Measurements from ENCODE around the gene WIPF3.
"Not testable (repeated sequence)": the region's sequence is repeated elsewhere in the genome, so short reads cannot be mapped to it uniquely, and the experiment has no call there.

The WIPF3 gene

DNA sequence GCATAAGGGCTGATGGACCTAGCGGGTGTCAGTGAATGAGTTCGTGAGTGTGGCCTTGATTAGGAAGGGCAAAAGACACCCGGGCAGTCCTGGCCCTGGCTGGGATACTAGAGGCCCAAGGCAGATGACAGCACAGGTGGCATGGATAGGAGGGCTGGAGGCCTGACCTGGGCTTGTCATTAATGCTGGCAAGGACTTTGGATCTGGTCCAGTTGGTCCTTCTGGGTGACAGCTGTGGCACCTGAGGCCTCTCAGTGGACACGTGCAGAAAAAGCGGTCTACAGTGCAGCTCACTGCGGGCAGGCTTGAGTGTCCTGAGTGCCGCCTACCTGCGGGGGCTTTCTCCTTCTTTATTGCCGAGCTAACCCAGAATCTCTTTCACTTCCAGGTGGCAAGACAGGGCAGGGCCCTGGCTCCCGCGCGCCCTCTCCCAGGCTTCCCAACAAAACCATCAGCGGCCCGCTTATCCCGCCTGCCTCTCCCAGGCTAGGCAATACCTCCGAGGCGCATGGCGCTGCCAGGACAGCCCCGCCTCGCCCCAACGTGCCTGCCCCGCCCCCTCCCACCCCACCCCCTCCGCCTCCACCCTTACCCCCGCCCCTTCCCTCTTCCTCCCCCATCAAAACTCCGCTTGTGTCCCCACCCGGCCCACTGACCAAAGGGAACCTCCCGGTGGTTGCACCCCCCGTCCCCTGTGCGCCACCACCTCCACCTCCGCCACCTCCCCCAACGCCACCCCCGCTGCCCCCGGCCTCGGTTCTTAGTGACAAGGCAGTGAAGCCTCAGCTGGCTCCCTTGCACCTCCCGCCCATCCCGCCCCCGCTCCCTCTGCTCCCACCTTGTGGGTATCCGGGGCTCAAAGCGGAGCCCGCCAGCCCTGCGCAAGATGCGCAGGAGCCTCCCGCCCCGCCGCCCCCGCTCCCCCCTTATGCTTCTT is 77.4 kb downstream of the WIPF3 start:
- no peak for DNase-seq

DNA sequence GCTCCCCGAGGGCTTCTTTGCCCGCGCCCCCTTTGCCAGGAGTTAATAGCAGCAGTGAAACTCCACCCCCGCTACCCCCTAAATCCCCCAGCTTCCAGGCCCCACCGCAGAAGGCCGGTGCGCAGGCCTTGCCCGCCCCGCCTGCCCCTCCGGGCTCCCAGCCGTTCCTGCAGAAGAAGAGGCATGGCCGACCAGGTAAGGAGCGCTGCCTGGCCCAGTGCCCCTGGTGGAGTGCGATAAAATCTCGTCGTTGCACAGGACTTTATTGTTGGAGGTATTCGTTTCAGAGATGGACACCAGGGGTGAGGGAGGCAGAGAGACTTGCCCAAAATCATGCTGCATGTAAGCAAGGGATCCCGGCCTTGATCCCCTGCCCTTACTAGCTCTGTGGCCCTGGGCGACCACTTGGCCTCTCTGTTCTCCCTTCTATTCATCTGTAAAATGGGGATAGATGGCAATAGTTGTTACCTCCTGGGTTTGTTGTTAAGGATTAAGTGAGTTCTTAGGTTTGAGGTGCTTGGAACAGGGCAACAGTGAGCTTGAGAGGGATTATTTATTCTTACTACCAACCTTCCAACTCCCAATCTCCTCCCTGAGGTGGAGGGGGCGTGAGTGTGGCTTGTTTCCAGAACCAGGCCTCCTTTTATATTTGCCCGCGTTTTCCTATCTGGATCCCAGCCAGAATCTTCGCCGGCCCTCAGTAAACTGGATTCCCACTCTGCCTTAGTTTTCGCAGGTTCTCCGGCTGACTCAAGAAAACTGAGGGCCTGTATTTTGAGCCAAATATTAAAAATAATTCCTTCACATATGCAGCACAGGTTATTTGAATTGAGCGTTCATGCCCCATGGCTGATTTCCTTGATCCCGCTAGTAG is 78.3 kb downstream of the WIPF3 start:
- DNase-seq: no peak

DNA sequence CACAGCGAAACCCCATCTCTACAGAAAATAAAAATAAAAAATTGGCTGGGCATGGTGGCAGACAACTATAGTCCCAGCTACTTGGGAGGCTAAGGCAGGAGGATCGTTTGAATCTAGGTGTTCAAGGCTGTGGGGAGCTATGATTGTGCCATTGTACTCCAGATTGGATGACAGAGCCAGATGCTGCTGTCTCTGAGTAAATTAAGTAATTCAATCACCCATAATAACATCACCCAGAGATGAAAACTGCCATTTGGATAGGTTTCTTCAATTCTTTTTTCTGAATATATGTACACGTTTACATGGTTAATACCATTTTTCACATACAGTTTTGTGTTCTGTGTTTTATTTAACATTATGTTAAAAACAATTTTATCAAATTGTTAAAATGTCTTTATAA is 79.3 kb downstream of the WIPF3 start:
- DNase-seq: no peak

DNA sequence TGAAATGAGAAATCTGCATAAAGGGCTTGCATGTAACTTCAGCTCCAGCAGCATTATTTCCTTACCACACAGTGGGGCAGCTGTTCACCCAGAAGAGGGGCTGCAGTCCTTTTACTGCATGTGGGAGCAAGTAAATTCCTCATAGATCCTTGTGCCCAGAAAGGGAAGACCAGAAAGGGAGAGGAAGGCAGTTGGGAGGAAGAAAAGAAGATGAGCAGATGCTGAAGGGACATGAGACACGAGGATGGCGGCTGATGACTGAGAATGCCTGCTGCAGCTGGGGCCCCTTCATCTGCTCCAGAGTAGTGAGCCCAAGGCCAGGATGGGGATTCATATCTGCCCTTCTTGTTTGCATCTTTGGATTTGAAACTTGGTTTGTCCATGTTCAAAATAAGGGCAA is 80.5 kb downstream of the WIPF3 start:
- no peak for DNase-seq

DNA sequence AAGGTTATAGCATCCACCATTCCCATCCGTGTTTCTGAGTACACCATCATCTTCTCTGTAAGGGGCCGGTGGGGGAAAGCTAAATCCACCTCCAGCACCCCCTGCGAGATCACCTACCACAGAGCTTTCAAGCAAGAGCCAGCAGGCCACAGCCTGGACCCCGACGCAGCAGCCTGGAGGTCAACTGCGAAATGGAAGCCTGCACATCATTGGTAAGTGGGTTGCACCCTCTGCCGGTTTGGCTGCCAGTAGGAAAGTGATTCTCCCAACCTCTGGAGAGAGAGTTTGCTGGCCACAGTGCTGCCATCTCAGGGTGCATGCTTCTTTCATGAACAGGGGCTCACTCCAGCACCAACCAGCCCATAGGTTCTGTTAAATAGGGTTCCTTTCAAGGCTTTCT is 81.7 kb downstream of the WIPF3 start:
- no peak for DNase-seq

DNA sequence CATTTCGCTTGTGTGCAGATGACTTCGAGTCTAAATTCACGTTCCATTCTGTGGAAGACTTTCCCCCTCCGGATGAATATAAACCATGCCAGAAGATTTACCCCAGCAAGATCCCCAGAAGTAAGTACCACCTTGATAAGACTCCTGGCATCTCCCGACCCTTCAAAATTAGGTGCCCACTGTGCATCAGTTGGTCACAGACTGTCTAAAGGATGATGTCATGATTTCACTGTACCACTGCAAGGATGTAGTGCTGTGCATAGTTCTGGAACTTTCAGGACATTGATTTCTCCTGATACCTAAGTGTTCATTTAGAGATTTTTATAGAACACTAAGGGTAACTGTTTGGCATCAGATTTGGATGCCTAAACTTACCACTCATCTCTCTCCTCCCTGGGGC is 83.0 kb downstream of the WIPF3 start:
- DNase-seq: no peak

DNA sequence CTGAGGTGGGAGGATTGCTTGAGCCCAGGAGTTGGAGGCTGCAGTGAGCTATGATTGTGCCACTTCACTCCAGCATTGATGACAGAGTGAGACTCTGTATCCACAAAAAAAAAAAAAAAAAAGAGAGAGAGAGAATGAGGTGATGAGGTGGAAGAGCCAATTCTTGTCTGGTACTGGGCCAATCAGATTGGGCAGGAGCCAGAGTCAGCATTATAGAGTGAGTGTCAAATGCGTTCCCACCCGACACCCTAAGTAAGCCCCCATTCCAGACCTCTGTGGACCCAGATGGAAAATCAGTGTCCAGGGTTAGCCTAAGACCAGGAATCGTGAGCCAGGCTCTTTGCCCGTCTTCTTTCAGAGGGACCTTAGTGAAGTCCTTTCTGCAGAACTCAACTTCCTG is 83.9 kb downstream of the WIPF3 start:
- no peak for DNase-seq

DNA sequence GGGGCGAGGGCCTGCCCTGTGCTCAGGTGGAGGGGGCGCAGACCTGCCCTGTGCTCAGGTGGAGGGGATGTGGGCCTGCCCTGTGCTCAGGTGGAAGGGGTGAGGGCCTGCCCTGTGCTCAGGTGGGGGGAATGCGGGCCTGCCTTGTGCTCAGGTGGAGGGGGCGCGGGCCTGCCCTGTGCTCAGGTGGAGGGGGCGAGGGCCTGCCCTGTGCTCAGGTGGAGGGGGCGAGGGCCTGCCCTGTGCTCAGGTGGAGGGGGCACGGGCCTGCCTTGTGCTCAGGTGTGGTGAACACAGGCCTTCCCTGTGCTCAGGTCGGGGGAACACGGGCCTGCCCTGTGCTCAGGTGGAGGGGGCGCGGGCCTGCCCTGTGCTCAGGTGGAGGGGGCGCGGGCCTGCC is 84.5 kb downstream of the WIPF3 start:
- not testable (repeated sequence) for DNase-seq

DNA sequence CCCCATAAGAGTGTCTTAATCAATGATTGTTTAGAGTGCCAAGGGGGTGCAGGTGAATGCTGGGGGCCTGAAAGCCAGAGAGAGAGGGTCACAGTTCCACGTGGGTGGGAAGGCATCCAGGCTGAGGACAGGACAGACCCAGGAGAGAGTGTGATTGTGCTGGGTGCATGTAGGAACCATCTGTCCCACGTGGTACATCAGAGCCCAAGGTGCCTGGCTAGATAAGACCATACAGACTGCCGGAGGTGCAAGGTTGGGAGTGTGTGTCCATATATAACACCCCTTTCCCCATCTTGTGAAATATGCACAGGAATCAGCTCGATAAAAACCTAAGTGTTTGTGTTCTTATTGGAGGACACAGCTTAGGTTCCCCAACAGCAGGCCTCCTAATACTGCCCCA is 85.5 kb downstream of the WIPF3 start:
- DNase-seq: no peak

DNA sequence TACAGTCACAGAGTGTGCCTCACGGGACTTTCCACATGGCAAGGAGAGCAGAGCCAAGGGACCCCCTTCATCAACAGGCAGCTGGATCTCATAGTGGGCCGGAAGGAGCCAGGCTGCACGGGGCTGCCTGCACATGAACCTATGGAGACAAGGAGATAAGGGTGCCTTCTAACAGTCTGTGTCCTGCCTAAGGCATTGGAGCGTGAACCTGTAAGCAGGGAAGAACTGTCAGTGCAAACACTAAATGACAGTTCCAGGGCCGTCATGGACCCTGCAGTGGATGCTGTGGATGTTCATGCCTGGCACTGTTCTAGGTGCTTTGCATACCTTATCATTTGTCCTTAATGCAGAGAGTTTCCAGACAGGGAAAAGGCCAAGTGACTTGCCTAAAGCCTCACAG is 85.9 kb downstream of the WIPF3 start:
- no peak for DNase-seq

DNA sequence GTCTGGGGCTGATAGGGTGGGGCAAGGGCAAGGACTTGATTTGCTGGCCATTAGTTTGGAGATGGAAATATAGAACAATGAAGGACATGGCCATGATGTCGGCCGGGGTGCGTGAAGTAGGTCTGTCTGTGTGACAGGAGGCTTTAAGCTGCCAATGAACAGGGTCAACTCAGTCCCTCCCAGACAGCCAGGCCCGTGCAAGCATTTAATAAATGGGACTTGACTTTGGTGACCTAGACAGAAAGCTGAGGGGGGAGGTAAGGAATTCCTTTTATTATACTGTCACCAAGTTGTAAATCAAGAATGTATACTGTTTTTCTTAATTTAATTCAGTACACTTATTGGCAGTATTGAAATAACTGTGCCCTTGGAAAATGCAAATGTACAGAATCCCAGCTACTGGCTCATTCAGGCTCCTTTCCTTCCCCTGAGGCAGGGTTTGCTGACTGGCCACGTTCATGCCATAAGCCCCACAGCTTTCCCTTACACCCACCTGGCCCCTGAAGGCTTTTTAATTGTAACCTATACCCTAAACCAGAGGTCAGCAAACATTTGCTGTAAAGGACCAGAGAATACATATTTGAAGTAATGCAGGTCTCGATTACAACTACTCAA is 87.2 kb downstream of the WIPF3 start:
- DNase-seq: no peak

DNA sequence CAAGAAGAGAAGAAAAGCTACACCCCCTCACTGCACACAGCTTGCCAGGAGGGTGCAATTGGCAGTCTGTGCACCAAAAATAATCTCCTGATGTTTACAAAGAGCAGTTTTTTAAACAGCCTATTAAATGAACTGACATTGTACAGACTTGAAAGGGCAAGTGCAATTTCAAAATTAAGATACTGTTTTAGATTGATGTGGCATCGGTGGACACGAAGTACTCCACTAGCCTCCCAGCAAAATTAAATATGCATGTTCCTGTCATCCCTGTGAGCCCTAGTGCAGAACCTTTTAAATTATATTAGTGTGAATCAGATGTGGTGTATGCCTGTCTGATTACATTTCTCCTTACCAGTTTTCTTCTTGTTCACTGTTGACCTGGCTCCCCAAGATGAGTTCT is 87.9 kb downstream of the WIPF3 start:
- DNase-seq: no peak

DNA sequence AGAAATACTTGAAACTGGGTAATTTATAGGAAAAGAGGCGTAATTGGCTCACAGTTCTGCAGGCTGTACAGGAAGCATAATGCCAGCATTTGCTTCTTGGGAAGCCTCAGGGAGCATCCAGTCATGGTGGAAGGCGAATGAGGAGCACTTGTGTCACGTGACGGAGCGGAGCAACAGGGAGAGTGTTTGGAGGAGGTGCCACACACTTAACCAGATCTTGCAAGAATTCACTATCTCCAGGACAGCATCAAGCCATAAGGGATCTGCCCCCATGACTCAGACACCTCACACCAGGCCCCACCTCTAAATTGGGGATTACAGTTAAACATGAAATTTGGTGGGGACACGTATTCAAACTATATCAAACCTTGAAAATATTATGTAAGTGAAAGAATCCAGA is 89.3 kb downstream of the WIPF3 start:
- DNase-seq: no peak

DNA sequence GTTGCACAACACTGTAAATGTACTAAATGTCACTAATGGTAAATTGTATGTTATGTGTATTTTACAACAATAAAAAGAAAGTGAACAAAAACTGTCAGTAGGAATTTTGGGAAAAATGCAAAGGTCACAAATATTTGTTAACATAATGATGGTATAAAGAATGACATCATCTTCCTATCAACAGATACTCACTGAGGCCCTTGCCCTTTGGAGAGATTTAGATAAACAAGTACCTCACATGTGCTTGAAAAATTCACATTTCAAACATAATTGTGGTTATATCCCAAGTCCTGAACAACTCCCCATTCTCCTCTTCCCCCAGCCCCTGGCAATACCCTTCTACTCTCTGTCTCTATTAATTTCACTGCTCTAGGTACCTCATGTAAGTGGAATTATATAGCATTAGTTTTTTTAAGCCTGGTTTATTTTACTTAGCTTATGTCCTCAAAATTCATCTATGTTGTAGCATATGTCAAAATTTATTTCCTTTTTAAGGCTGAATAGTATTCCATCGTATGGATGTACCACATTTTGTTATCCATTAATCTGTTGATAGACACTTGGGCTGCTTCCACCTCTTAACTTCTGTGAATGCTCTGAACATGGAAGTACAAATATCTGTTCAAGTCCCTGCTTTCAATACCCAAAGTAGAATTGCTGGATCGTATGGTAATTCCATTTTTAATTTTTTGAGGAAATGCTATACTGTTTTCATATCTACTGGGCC is 90.5 kb downstream of the WIPF3 start:
- DNase-seq: no peak

DNA sequence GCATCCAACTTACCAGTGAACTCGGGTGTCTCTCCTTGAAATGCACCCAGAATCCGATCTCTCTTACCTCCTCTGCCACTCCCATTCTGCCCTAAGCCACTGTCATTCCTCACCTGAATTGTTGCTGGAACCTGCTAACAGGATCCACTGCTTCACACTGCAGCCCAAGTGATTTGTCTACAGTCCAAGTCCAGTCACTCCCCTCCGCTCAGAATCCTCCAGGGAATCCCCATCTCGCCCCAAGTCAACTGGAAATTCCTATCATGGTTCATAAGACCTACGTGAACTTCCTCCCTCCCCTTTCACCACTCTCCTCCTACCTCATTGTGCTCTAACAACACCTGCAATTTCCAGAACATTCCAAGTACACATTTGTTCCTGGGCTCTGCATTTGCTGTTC is 92.0 kb downstream of the WIPF3 start:
- no peak for DNase-seq

DNA sequence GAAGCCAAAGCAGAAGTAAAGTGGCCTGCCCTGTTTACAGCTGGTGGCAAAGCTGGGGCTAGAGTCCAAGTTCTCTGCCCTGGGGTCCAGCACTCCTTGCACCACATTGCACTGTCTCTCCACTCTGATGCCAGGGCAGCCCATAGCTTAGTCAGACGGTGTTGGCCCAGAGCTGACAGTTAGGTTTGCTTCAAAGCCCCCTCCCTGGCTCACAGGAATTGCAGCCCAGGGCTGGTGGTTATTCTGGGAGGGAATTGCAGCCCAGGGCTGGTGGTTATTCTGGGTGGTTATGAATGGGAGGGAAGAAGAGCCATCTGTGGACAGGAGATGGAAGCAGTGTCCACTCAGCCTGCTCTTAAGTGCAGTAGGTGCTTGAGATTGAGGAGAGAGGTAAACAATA is 94.4 kb downstream of the WIPF3 start:
- no peak for DNase-seq

DNA sequence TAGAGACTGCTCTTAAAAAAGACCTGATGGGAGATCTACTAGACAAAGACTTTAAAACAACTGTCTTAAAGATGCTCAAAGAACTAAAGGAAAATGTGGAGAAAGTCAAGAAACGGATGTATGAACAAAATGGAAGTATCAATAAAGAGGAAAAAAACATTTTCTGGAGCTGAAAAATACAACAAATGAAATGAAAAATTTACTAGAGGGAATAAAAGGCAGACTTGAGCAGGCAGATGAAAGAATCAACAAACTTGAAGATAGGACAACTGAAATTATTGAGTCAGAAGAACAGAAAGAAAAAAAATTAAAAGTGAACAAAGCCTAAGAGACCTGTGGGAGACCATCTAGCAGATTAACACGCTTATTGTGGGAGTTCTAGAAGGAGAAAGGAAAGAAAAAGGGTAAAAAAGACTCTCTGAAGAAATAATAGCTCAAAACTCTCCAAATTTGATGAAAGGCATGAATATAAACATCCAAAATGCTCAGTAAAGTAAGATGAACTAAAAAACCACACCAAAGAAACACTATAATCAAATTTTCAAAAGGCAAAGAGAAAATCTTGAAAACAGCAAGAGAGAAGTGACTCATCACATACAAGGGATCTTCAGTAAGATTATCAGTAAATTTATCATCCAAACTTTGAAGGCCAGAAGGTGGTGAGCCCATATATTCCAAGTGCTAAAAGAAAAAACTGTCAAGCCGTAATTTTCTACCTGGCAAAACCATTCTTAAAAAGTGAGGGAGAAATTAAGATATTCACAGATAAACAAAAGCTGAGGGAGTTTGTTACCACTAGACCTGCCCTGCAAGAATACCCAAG is 100.1 kb downstream of the WIPF3 start:
- no peak for DNase-seq

DNA sequence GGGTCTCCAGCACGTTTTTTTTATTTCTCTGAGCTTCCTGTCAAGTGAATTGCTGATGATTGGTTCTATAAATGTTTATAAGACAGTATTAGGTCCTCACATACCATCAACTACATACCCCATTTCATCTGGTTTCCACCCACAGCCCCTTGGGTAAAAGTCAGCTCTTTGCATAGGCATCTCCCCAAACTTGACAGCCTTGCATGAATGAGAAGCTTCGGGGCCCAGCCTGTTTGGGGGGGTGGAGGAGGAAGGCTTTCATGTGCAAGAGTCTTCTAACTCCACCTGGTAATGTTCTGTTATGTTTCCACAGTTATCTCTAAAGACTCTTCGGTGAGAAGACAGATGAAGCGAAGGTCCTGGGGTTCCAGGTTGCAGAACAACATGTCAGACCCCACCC is 107.9 kb downstream of the WIPF3 start:
- no peak for DNase-seq

DNA sequence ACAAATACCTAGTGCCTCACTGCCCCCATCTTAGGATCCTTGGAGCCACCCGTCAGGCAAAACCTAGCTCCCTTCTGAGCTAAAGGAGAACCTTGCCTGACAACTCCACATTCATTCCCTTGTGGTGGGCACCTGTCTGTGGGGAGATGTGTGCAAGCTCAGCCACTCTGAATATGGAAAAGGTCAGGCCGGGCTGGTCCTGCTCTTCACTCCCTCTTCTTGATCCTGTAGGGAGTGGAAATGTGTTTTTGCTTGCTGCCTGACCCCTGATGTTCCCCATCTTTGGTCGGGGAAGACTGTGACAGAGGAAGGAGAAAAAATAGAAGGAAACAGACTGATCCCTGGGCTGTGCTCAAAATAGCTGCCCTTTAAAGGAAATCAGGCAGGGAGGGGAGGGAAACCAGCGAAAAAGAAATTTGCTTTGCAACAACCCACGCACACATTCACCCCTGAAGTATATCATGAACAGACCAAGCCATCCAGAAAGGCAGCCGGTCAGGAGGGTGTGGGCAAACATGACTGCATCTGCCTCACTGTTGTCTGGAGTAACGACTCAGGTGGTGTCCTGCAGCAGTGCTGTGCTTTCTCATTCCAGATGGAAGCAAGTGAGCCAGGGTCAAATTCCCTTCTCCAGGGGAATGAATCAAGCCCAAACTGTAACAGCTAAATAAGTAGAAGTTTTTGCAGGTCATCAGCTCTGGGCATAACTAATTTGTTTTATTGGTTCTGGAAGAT is 109.3 kb downstream of the WIPF3 start:
- no peak for DNase-seq

DNA sequence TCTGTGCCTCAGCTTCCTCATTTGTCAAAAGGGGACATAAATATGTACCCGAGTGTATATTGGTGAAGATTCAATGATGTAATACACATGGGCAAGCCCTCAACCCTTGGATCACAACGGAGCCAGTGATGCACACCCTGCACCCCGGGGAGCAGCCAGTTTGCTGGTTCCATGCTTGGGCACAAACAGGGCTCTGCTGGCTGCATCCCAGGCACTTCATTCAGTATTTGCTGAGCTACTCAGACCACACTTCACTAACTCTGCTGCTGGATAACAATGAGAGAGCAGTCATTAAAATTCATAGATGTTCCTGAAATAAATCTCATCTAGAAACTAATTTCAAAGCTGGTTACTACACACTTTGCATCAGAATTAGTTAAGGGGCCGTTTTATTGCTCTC is 111.3 kb downstream of the WIPF3 start:
- no peak for DNase-seq

DNA sequence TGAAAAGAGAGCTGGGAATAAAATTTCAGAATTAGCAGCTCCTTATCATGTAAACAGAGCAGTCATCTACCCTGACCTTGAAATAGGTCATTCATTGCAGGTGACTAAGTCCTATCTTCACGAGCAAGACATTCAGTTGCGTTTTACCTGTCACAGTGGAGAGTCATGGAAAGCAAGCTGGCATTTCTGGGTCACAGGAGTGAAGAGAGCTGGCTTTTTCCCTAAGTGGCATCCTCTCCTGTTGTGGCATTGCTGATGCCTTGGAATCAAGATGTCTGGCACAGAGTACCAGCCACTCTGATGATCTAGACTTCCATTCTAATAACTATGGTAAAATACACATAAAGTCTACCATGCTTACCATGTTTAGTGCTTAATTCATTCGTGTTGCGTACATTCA is 112.5 kb downstream of the WIPF3 start:
- DNase-seq: no peak
